Transverse colon (tissue), 4 donors: ENCODE results near the gene GFPT2. TPM values are rescaled to one million over a fixed set of nuclear protein-coding genes. Genes with fewer than 3 reads are reported as not detected.

Source experiments
- DNase-seq: peaks from one replicate; pipeline ENCODE4 v3.0.0-alpha.2; 2019
- H3K27ac ChIP-seq, 4 donors: fragments of 200-600 bp; sonication (generic); 2 replicates each; pipeline ENCODE4 v1.5.1; 2016 to 2018; ENCODE audit warnings: inconsistent platforms in 4 of 4
- H3K27me3 ChIP-seq: fragments of 200-600 bp; sonication (generic); 2 replicates; pipeline ENCODE4 v1.5.1; 2017; ENCODE audit warnings: inconsistent platforms
- H3K36me3 ChIP-seq, 4 donors: fragments of 200-600 bp; sonication (generic); 2 replicates each; pipeline ENCODE4 v1.5.1; 2017 to 2019; ENCODE audit warnings: inconsistent platforms in 4 of 4
- H3K4me1 ChIP-seq, 4 donors: fragments of 200-600 bp; sonication (generic); 2 replicates each; pipeline ENCODE4 v1.5.1; 2017 to 2020; ENCODE audit warnings: inconsistent platforms in 4 of 4
- H3K4me3 ChIP-seq, 4 donors: fragments of 200-600 bp; sonication (generic); 1 replicate in 1 of 4; 2 replicates in 3 of 4; pipeline versions ENCODE4 v1.5.1 to v1.6.1; 2017 to 2019; ENCODE audit warnings: inconsistent platforms in 4 of 4
- H3K9me3 ChIP-seq, 2 donors: fragments of 200-600 bp; sonication (generic); 2 replicates each; pipeline ENCODE4 v1.5.1; 2017 to 2019; ENCODE audit warnings: inconsistent platforms in 2 of 2
- EP300 ChIP-seq: sonication (generic); formaldehyde crosslinking; IDR thresholded peaks from one replicate; pipeline ENCODE4 v1.6.1; 2017; ENCODE audit warnings: antibody characterized with exemption, low read depth
- POLR2A ChIP-seq: fragments of 450-650 bp; IDR thresholded peaks from one replicate; pipeline ENCODE4 v1.6.1; 2016; ENCODE audit warnings: antibody characterized with exemption, mild to moderate bottlenecking, moderate library complexity
- POLR2AphosphoS5 ChIP-seq, 3 donors: sonication (generic); formaldehyde crosslinking; IDR thresholded peaks; one replicate each; pipeline ENCODE4 v1.6.1; 2016; ENCODE audit warnings: antibody characterized with exemption in 3 of 3
- WGBS, 2 donors: methylation state at CpG; one replicate each; pipeline ENCODE4 v1.1.5; 2018; ENCODE audit warnings: low coverage in 1 of 2; 5-methylcytosine and 5-hydroxymethylcytosine counted together
- in situ Hi-C, 4 donors: fragments of 200-750 bp; cut with MboI; loops; one replicate each; pipeline versions ENCODE4 v1.15.0 to v1.15.1; 2017; ENCODE audit warnings: low sequenced_read_pairs in 3 of 4, low pct_ligation_motif_present in 1 of 4, low pct_unique_long_range_greater_than_20kb in 1 of 4
- intact Hi-C: fragments of 100-400 bp; cut with DNase I; formaldehyde crosslinking; loops from one replicate; pipeline ENCODE4 v1.15.1; 2023; ENCODE audit warnings: low total_unique reads
- total RNA-seq, 4 donors: library from RNA; depleted of rRNA; stranded (reverse); fragments of >200 nt; gene quantifications; one replicate each; pipeline ENCODE4 v1.1.0, GENCODE V29; 2016
- TF ChIP-seq, protein P1 (sequence below), 5 experiments: fragments of 200-600 bp in 3 of 5; fragments of 450-650 bp in 2 of 5; sonication (generic) in 3 of 5; IDR thresholded peaks; 1 replicate in 2 of 5; 2 replicates in 3 of 5; pipeline ENCODE4 v1.5.1; 2016 to 2017; ENCODE audit warnings: antibody characterized with exemption in 5 of 5, inconsistent platforms in 3 of 5, mild to moderate bottlenecking in 2 of 5, moderate library complexity in 1 of 5

Gene GFPT2
- total RNA-seq, 4 donors from 2014 or later: 5.9 to 47.4 (median 11.2) TPM

DNA sequence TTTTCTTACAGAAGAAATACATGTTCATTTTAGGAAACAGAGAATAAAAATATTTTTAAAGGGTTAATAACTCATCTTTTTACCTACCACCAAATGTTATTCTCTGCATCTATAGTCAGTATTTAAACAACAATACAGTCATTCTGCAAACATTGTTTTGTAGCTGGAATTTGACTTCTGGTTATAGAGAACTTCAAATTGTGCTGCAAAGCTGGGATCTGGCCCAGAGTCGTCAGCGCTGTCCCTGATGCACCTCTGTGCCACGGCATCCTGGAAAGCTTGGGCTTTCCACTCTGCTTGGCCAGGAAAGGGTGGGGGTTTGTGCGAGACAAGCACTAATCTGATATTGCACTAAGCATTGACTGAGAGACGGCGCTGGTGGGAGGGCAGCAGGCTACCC is 5.0 kb upstream of the GFPT2 start:
- no peak overlapping the region for H3K27ac ChIP-seq
- no peaks in the 10 kb centered on the region for H3K9me3 ChIP-seq
- no peaks in the 10 kb centered on the region for H3K36me3 ChIP-seq
- TF ChIP-seq EP300: no peak
- TF ChIP-seq, protein P1, sequence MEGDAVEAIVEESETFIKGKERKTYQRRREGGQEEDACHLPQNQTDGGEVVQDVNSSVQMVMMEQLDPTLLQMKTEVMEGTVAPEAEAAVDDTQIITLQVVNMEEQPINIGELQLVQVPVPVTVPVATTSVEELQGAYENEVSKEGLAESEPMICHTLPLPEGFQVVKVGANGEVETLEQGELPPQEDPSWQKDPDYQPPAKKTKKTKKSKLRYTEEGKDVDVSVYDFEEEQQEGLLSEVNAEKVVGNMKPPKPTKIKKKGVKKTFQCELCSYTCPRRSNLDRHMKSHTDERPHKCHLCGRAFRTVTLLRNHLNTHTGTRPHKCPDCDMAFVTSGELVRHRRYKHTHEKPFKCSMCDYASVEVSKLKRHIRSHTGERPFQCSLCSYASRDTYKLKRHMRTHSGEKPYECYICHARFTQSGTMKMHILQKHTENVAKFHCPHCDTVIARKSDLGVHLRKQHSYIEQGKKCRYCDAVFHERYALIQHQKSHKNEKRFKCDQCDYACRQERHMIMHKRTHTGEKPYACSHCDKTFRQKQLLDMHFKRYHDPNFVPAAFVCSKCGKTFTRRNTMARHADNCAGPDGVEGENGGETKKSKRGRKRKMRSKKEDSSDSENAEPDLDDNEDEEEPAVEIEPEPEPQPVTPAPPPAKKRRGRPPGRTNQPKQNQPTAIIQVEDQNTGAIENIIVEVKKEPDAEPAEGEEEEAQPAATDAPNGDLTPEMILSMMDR (IDR thresholded peaks at IDR 0.05): no peak
- no peak for TF ChIP-seq POLR2A
- no peak for TF ChIP-seq POLR2AphosphoS5 (IDR thresholded peaks at IDR 0.05)
- peaks cover 25% of the 10 kb centered on the region for H3K27me3 ChIP-seq
- H3K4me1 ChIP-seq: peaks cover 7 to 12% (median 8%) of the 10 kb centered on the region in 4 donors
- DNase-seq: no peak
- WGBS, 2 donors: 88 to 96% methylated on average over 3 to 6 of the region's 6 CpGs
- in situ Hi-C loops: no loop called here
- no peak overlapping the region for H3K4me3 ChIP-seq
- intact Hi-C loops: no loop called here

DNA sequence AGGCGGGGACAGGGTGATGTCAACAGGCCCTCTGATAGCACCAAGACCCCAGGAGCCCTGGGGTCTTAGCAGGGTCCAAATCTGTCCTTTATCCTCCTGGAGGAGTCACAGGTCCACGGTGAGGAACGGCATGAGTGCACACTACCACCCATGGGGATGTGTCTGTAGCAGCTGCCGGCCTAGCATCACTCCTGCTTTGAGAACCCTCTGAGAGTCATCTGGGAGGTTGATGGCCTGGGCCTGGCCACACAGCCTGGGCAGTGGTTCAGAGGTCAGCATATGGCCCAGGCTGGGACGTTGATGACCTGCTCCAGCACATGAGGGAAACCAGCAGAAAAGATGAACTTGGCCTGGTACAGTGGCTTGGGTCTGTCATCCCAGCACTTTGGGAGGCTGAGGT is 1.8 kb upstream of the GFPT2 start:
- no peak for DNase-seq
- 93% methylated on average over 4 of the region's 5 CpGs; no CpG with 5 or more reads in 1 of the 2 donors for WGBS, 2 donors
- H3K4me3 ChIP-seq: no peak overlapping the region
- TF ChIP-seq POLR2AphosphoS5 (IDR thresholded peaks at IDR 0.05): no peak
- TF ChIP-seq POLR2A: no peak
- TF ChIP-seq, protein P1 (IDR thresholded peaks at IDR 0.05): no peak
- no peak for TF ChIP-seq EP300
- no peak overlapping the region for H3K27ac ChIP-seq
- in situ Hi-C loops (no loop called here), intact Hi-C loops (no loop called here)
- H3K9me3 ChIP-seq: no peaks in the 10 kb centered on the region
- peaks cover 8 to 22% (median 16%) of the 10 kb centered on the region in 4 donors for H3K4me1 ChIP-seq
- peaks cover 56% of the 10 kb centered on the region for H3K27me3 ChIP-seq
- no peaks in the 10 kb centered on the region for H3K36me3 ChIP-seq

DNA sequence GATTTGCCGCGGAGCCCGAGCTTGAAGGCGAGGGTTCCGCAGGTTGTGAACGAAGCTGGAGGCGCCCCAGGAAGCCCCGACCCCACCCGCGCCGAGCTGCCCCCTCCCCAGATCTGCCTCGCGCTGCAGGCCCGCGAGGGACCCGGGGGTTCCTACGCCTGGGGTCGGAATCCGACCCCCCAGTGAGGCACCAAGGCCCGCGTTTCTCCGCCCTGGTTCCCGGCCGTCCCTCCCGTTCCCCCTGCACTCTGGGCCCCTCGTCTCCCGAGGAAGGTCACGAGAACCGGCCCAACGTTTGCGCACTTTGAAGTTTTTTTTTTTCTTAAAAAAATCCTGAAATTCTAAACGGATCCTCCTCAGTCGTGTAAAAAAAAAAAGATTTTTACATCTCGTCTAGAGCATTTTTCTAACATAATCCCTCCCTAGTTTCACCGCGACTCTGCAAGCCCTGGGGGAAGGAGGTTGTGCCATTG is 880 bp upstream of the GFPT2 start:
- H3K36me3 ChIP-seq: no peaks in the 10 kb centered on the region
- peaks cover 8 to 22% (median 16%) of the 10 kb centered on the region in 4 donors for H3K4me1 ChIP-seq
- 2 to 6% methylated on average over 9 to 33 of the region's 36 CpGs for WGBS, 2 donors
- no peak for TF ChIP-seq POLR2AphosphoS5 (IDR thresholded peaks at IDR 0.05)
- TF ChIP-seq, protein P1 (IDR thresholded peaks at IDR 0.05): no peak
- TF ChIP-seq POLR2A: no peak
- no peak for TF ChIP-seq EP300
- H3K27ac ChIP-seq: peak overlapping the region in 3 of 4 donors; percentile 36 to 53 (median 45)
- H3K27me3 ChIP-seq: peaks cover 58% of the 10 kb centered on the region
- DNase-seq: no peak
- intact Hi-C loops (no loop called here), in situ Hi-C loops (no loop called here)
- no peaks in the 10 kb centered on the region for H3K9me3 ChIP-seq
- peak overlapping the region; percentile 30 to 58 (median 52) for H3K4me3 ChIP-seq

DNA sequence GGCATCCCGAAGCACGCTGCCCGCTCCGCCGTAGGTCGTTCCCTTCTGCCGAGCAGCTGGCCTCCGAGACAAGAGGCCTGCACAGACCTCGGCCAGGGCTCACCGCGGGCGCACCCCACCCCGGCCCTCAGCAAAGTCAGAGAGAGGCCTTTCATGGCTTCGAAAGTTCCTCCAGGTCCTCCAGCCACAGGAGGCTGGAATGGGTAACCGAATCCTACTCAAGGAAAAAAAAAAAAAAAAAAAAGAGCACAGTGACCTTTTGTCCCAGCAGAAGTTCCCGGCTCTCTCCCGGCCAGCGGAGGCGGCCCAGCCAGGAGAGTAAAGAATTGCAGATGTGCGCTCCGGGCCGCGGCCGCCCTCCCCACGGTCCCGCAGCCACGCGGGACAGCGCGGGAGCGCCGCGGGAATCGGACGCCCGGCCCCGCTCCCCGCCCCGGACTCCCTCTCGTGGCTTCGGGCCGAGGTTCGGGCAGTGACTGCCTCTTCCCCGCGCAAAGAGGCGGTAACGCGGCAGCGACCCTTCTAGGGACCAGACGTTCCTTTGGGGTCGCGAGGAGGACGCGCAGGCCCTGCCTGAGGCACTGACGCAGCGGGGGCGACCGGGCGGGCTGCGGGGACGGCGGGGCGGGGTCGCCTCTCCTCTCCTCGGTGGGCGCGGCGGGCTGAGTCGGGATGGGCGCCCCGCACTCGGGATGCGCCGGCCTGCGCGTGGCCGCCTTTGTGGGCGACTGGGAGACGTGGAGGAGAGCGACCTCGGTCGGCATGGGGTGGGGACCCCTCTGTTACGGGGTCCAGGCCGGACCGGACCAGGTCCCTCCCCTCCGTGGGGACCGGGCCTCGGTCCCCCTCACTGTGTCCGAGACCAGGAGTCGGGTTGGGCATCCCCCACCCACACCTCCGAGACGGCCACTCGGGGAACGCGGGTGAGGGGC is 754 bp downstream of the GFPT2 start:
- DNase-seq: no peak
- in situ Hi-C loops: no loop called here
- Histone ChIP-seq H3K36me3 (no peaks in the 10 kb centered on the region), H3K9me3 (no peaks in the 10 kb centered on the region), H3K27me3 (peaks cover 58% of the 10 kb centered on the region), H3K4me3 (peak overlapping the region; percentile 46 to 58 (median 52)), H3K27ac (peak overlapping the region; percentile 53 to 80 (median 76)), H3K4me1 (peaks cover 8 to 22% (median 16%) of the 10 kb centered on the region in 4 donors)
- intact Hi-C loops: no loop called here
- TF ChIP-seq POLR2AphosphoS5 (IDR thresholded peaks at IDR 0.05): no peak
- TF ChIP-seq, protein P1 (IDR thresholded peaks at IDR 0.05): no peak
- TF ChIP-seq POLR2A: no peak
- no peak for TF ChIP-seq EP300
- WGBS, 2 donors: 12% methylated on average over 70 of the region's 95 CpGs; no CpG with 5 or more reads in 1 of the 2 donors
